ENCODE measurements around the gene SND1.

The SND1 gene

DNA sequence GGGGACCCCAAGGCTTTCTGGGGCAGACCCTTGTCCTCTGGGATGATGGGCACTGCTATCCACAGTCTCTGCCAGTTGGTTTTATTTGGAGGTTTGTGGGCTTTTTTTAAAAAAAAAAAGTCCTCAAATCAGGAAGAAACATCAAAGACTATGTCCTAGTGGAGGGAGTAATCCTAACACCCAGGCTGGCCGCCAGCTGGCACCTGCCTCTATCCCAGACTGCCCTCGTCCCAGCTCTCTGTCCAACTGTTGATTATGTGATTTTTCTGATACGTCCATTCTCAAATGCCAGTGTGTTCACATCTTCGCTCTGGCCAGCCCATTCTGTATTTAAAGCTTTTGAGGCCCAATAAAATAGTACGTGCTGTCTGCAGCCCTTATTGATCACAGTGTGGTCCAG, 440.2 kb downstream of the SND1 start:
- Histone ChIP-seq H3K9me3 (ENCODE audit: control insufficient read depth, insufficient read depth, low read length) (no peaks in the 10 kb centered on the region), H4K20me1 (ENCODE audit: control insufficient read depth, insufficient read depth, low read depth, low read length) (no peaks in the 10 kb centered on the region), H3K36me3 (ENCODE audit: control insufficient read depth, low read length) (peaks cover 58% of the 10 kb centered on the region)

DNA sequence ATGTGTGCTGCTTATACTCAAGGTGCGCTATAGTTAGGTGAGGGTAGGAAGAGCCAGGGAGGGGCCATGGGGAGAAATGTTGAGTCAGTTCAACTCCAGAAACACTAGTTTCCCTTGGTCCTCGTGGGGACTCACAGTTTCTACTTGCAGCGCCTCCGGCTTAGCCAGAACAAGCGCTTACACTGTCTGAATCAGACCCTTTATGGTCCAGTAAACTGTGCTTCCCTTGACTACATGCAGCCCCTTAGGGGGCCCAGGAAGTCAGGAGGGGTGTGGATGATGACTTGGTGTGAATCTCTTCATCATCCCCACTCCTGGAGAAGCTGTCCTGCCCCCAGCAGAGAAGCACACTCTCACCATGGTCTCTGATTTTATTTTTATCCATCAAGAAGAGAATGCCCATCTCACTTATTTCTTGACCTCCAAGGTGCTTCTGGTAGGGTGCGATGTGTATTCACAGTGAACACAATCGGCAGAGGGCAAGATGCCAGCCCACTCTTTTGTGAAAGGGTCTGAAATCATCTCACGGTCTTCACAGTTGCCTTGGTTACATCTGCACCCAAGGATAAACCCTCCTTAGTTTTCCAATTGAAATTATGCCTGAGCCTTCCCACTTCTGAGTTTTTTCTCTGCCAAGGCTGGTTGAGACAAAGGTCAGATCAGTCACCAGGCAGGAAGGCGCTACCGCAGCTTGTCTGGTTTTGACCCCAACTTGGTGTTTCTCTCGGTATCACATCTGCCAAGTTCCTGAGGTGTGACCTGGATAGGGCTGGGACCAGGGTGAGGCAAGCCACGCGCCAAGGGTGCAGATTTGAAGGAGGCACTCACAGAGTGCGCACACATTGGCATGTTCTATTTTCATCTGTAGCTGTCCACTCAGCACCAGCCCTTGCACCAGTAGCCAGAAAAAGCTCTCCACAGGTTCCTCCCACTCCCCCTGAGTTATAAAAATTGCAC, 441.9 kb downstream of the SND1 start:
- Histone ChIP-seq H3K4me1 (ENCODE audit: control insufficient read depth, low read length) (peaks cover 18% of the 10 kb centered on the region), H3K36me3 (ENCODE audit: control insufficient read depth, low read length) (peaks cover 50% of the 10 kb centered on the region), H3K27me3 (ENCODE audit: control insufficient read depth, low read length) (no peaks in the 10 kb centered on the region), H3K4me2 (ENCODE audit: low read length) (no peak overlapping the region), H3K79me2 (ENCODE audit: control insufficient read depth, low read length) (no peaks in the 10 kb centered on the region), H3K27ac (ENCODE audit: low read depth, low read length) (no peak overlapping the region), H4K20me1 (ENCODE audit: control insufficient read depth, insufficient read depth, low read depth, low read length) (no peaks in the 10 kb centered on the region), H3K9me2 (replicated peaks; ENCODE audit: control insufficient read depth, low read length) (no peaks in the 10 kb centered on the region), H3K4me3 (ENCODE audit: low read length) (no peak overlapping the region), H3K9me3 (ENCODE audit: control insufficient read depth, insufficient read depth, low read length) (no peaks in the 10 kb centered on the region), H3F3A (ENCODE audit: control insufficient read depth, insufficient read depth) (peaks cover 7% of the 10 kb centered on the region)
- TF ChIP-seq, protein P1, sequence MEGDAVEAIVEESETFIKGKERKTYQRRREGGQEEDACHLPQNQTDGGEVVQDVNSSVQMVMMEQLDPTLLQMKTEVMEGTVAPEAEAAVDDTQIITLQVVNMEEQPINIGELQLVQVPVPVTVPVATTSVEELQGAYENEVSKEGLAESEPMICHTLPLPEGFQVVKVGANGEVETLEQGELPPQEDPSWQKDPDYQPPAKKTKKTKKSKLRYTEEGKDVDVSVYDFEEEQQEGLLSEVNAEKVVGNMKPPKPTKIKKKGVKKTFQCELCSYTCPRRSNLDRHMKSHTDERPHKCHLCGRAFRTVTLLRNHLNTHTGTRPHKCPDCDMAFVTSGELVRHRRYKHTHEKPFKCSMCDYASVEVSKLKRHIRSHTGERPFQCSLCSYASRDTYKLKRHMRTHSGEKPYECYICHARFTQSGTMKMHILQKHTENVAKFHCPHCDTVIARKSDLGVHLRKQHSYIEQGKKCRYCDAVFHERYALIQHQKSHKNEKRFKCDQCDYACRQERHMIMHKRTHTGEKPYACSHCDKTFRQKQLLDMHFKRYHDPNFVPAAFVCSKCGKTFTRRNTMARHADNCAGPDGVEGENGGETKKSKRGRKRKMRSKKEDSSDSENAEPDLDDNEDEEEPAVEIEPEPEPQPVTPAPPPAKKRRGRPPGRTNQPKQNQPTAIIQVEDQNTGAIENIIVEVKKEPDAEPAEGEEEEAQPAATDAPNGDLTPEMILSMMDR (IDR thresholded peaks at IDR 0.05; ENCODE audit: low read depth, low read length, poor library complexity, severe bottlenecking) = no peak
- TF ChIP-seq EZH2phosphoT487 (IDR thresholded peaks at IDR 0.05; ENCODE audit: borderline replicate concordance, low read length) = no peak

More for the DNA sequence above, 440.2 kb downstream of the SND1 start:
- no peaks in the 10 kb centered on the region for H3K27me3 ChIP-seq (ENCODE audit: control insufficient read depth, low read length)
- TF ChIP-seq EZH2phosphoT487 (IDR thresholded peaks at IDR 0.05; ENCODE audit: borderline replicate concordance, low read length) = no peak
- TF ChIP-seq, protein P1 (IDR thresholded peaks at IDR 0.05; ENCODE audit: low read depth, low read length, poor library complexity, severe bottlenecking) = no peak
- H3K79me2 ChIP-seq (ENCODE audit: control insufficient read depth, low read length) = no peaks in the 10 kb centered on the region
- no peak overlapping the region for H3K4me3 ChIP-seq (ENCODE audit: low read length)
- no peak overlapping the region for H3K4me2 ChIP-seq (ENCODE audit: low read length)
- H3K4me1 ChIP-seq (ENCODE audit: control insufficient read depth, low read length) = peaks cover 21% of the 10 kb centered on the region
- H3K9me2 ChIP-seq (replicated peaks; ENCODE audit: control insufficient read depth, low read length) = no peaks in the 10 kb centered on the region
- H3F3A ChIP-seq (ENCODE audit: control insufficient read depth, insufficient read depth) = no peaks in the 10 kb centered on the region; the same call in 1 of the 2 replicates
- no peak overlapping the region for H3K27ac ChIP-seq (ENCODE audit: low read depth, low read length)

DNA sequence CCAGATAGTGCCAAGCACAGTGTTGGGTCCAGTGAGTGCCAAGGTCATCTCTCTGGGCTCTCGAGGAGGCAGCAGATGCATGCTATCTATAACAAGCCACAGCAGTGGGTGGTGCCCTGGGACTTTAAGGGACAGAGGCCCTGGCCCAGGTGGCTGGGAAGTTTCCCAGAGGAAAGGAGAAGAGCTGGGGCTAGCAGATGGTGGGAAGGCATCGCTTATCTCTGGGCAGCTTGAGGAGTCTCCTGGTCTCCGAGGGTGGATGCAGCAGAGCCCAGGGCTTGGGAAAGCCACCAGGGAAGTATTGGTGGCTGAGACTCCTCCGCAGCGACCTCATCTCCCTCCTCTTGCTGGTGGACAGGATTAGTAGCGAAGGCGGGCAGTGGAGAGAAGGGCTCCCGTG, 442.7 kb downstream of the SND1 start:
- Histone ChIP-seq H3K36me3 (ENCODE audit: control insufficient read depth, low read length) (peaks cover 44% of the 10 kb centered on the region), H3K9me2 (replicated peaks; ENCODE audit: control insufficient read depth, low read length) (no peaks in the 10 kb centered on the region), H3K4me2 (ENCODE audit: low read length) (no peak overlapping the region)

More for the DNA sequence above, 442.7 kb downstream of the SND1 start:
- H4K20me1 ChIP-seq (ENCODE audit: control insufficient read depth, insufficient read depth, low read depth, low read length) = no peaks in the 10 kb centered on the region
- H3K27me3 ChIP-seq (ENCODE audit: control insufficient read depth, low read length) = no peaks in the 10 kb centered on the region
- H3K4me1 ChIP-seq (ENCODE audit: control insufficient read depth, low read length) = peaks cover 18% of the 10 kb centered on the region
- peaks cover 7% of the 10 kb centered on the region for H3F3A ChIP-seq (ENCODE audit: control insufficient read depth, insufficient read depth)
- no peak overlapping the region for H3K4me3 ChIP-seq (ENCODE audit: low read length)
- no peaks in the 10 kb centered on the region for H3K9me3 ChIP-seq (ENCODE audit: control insufficient read depth, insufficient read depth, low read length)
- no peak overlapping the region for H3K27ac ChIP-seq (ENCODE audit: low read depth, low read length)
- TF ChIP-seq, protein P1 (IDR thresholded peaks at IDR 0.05; ENCODE audit: low read depth, low read length, poor library complexity, severe bottlenecking) = no peak
- no peak for TF ChIP-seq EZH2phosphoT487 (IDR thresholded peaks at IDR 0.05; ENCODE audit: borderline replicate concordance, low read length)
- H3K79me2 ChIP-seq (ENCODE audit: control insufficient read depth, low read length) = no peaks in the 10 kb centered on the region
